IPS-18c (cell line): ENCODE data around the gene CDH9.

ENCODE experiments used
- H3K4me3 ChIP-seq: 2 replicates; pipeline ENCODE4 v1.7.0; 2013; ENCODE audit warnings: low read depth, mild to moderate bottlenecking, low read length, moderate library complexity; ENCODE audit not compliant: insufficient read depth
- H3K9me3 ChIP-seq: one replicate; pipeline ENCODE4 v1.6.1; 2013; ENCODE audit warnings: mild to moderate bottlenecking, low read length, moderate library complexity; ENCODE audit not compliant: control insufficient read depth, insufficient read depth

Gene CDH9

GRCh38 chr5:27008604-27009539, 29.5 kb downstream of the CDH9 start:
- no peaks in the 10 kb centered on the region for H3K9me3 ChIP-seq
- H3K4me3 ChIP-seq = no peak overlapping the region

GRCh38 chr5:27007121-27007520, 31.3 kb downstream of the CDH9 start:
- Histone ChIP-seq H3K4me3 (no peak overlapping the region), H3K9me3 (no peaks in the 10 kb centered on the region)

- H3K9me3 ChIP-seq = no peaks in the 10 kb centered on the region
- H3K4me3 ChIP-seq = no peak overlapping the region
These were observed 51.4 kb downstream of the CDH9 start for GRCh38 chr5:26986985-26987384.

- no peak overlapping the region for H3K4me3 ChIP-seq
- H3K9me3 ChIP-seq = no peaks in the 10 kb centered on the region
These were observed 56.6 kb downstream of the CDH9 start for GRCh38 chr5:26981750-26982149.

- Histone ChIP-seq H3K4me3 (no peak overlapping the region), H3K9me3 (no peaks in the 10 kb centered on the region)
These were observed 79.1 kb downstream of the CDH9 start for GRCh38 chr5:26959290-26959689.

GRCh38 chr5:26955161-26955560, 83.2 kb downstream of the CDH9 start:
- no peaks in the 10 kb centered on the region for H3K9me3 ChIP-seq

GRCh38 chr5:26948921-26949320, 89.5 kb downstream of the CDH9 start:
- H3K4me3 ChIP-seq = no peak overlapping the region
- no peaks in the 10 kb centered on the region for H3K9me3 ChIP-seq

More at GRCh38 chr5:26955161-26955560, 83.2 kb downstream of the CDH9 start:
- H3K4me3 ChIP-seq = no peak overlapping the region

- Histone ChIP-seq H3K9me3 (no peaks in the 10 kb centered on the region), H3K4me3 (no peak overlapping the region)
These were observed 92.5 kb downstream of the CDH9 start for GRCh38 chr5:26945901-26946300.

- Histone ChIP-seq H3K9me3 (no peaks in the 10 kb centered on the region), H3K4me3 (no peak overlapping the region)
These were observed 95.9 kb downstream of the CDH9 start for GRCh38 chr5:26942481-26942880.

- Histone ChIP-seq H3K4me3 (no peak overlapping the region), H3K9me3 (no peaks in the 10 kb centered on the region)
These were observed 97.4 kb downstream of the CDH9 start for GRCh38 chr5:26940994-26941393.

GRCh38 chr5:26932238-26932637, 106.1 kb downstream of the CDH9 start:
- Histone ChIP-seq H3K4me3 (no peak overlapping the region), H3K9me3 (no peaks in the 10 kb centered on the region)

GRCh38 chr5:26921439-26921838, 116.9 kb downstream of the CDH9 start:
- H3K4me3 ChIP-seq = no peak overlapping the region
- H3K9me3 ChIP-seq = no peaks in the 10 kb centered on the region

GRCh38 chr5:26903469-26903868, 134.9 kb downstream of the CDH9 start:
- Histone ChIP-seq H3K9me3 (no peaks in the 10 kb centered on the region), H3K4me3 (no peak overlapping the region)

GRCh38 chr5:26894719-26895263, 143.6 kb downstream of the CDH9 start:
- Histone ChIP-seq H3K4me3 (no peak overlapping the region), H3K9me3 (no peaks in the 10 kb centered on the region)

GRCh38 chr5:26893078-26893477, 145.3 kb downstream of the CDH9 start:
- Histone ChIP-seq H3K9me3 (no peaks in the 10 kb centered on the region), H3K4me3 (no peak overlapping the region)

GRCh38 chr5:26889815-26890214, 148.6 kb downstream of the CDH9 start:
- Histone ChIP-seq H3K4me3 (no peak overlapping the region), H3K9me3 (no peaks in the 10 kb centered on the region)

- H3K9me3 ChIP-seq = no peaks in the 10 kb centered on the region
- H3K4me3 ChIP-seq = no peak overlapping the region
These were observed 153.9 kb downstream of the CDH9 start for GRCh38 chr5:26884481-26884880.

GRCh38 chr5:26883375-26883774, 155.0 kb downstream of the CDH9 start:
- no peaks in the 10 kb centered on the region for H3K9me3 ChIP-seq
- no peak overlapping the region for H3K4me3 ChIP-seq
